HepG2 (cell line): Measurements from ENCODE around the gene MXD3. TPM values are rescaled to one million over a fixed set of nuclear protein-coding genes. Genes with fewer than 3 reads are reported as not detected.

ENCODE experiments used
- E2F2 ChIP-seq: sonication (generic); formaldehyde crosslinking; IDR thresholded peaks from 2 replicates; pipeline ENCODE4 v1.4.0; 2020; ENCODE audit warnings: missing genetic modification reagents, borderline replicate concordance
- LCORL ChIP-seq, 2 experiments: fragments of 450-650 bp in 1 of 2; sonication (generic) in 1 of 2; formaldehyde crosslinking in 1 of 2; IDR thresholded peaks; 2 replicates each; pipeline versions ENCODE4 v1.5.0 to v1.6.1; 2017 to 2020; ENCODE audit warnings: antibody characterized with exemption in 1 of 2, missing genetic modification reagents in 1 of 2
- MEF2D ChIP-seq: sonication (generic); formaldehyde crosslinking; IDR thresholded peaks from 2 replicates; pipeline ENCODE4 v1.5.1; 2020; ENCODE audit warnings: mild to moderate bottlenecking, missing genetic modification reagents
- TGIF2 ChIP-seq: IDR thresholded peaks from 2 replicates; pipeline ENCODE4 v1.6.1; 2016; ENCODE audit warnings: control low read depth, missing compliant biosample characterization
- ZBTB40 ChIP-seq, 2 experiments: fragments of 450-650 bp in 1 of 2; sonication (generic) in 1 of 2; formaldehyde crosslinking in 1 of 2; IDR thresholded peaks; 2 replicates each; pipeline versions ENCODE4 v1.6.1 to v1.8.0; 2016 to 2022; ENCODE audit warnings: antibody characterized with exemption in 1 of 2, mild to moderate bottlenecking in 1 of 2, missing genetic modification reagents in 1 of 2
- ZNF687 ChIP-seq: sonication (generic); formaldehyde crosslinking; IDR thresholded peaks from 2 replicates; pipeline ENCODE4 v1.5.1; 2020; ENCODE audit warnings: mild to moderate bottlenecking, missing genetic modification reagents, moderate library complexity
- ZNF746 ChIP-seq: sonication (generic); formaldehyde crosslinking; IDR thresholded peaks from 2 replicates; pipeline ENCODE4 v1.8.0; 2022; ENCODE audit warnings: mild to moderate bottlenecking, missing genetic modification reagents
- ZSCAN21 ChIP-seq: sonication (generic); formaldehyde crosslinking; IDR thresholded peaks from 2 replicates; pipeline ENCODE4 v1.8.0; 2022; ENCODE audit warnings: mild to moderate bottlenecking, missing genetic modification reagents, moderate library complexity, borderline replicate concordance
- polyA plus RNA-seq, 8 experiments: library from polyadenylated mRNA; depleted of rRNA in 3 of 8; stranded (reverse) in 7 of 8; unstranded in 1 of 8; fragments of >200 nt; fragmentation: Illumina TruSeq in 4 of 8; extraction: Trizol in 4 of 8; gene quantifications; 2 replicates each; pipeline versions ENCODE4 v1.2.1 to v1.2.3, GENCODE V29; 2011 to 2016; ENCODE audit warnings: low read depth in 4 of 8, missing spikeins in 1 of 8, mixed read lengths in 1 of 8; ENCODE audit not compliant: insufficient read depth in 1 of 8
- total RNA-seq, 5 experiments: library from RNA; depleted of rRNA; stranded (reverse); fragments of >200 nt; fragmentation: Illumina TruSeq; extraction: Trizol; gene quantifications; 2 replicates each; pipeline ENCODE4 v1.2.3, GENCODE V29; 2016; ENCODE audit warnings: low read depth in 1 of 5

The MXD3 gene
- total and polyA plus RNA-seq, 2 of the 13 experiments (the other 11 are each of a cell fraction or from before 2014, with no cell fraction given) = 10.5 to 12.8 TPM

- TF ChIP-seq ZBTB40 (IDR thresholded peaks at IDR 0.05) (peak; percentile 92), ZBTB40 (CRISPR knock-in tag; IDR thresholded peaks at IDR 0.05) (peak; percentile 65; the same call in 1 of the 2 replicates), ZNF687 (CRISPR knock-in tag) (peak; percentile 86), E2F2 (peak; percentile 22; the same call in 1 of the 2 replicates), ZSCAN21 (CRISPR knock-in tag) (no peak), TGIF2 (CRISPR knock-in tag) (peak; percentile 36; the same call in 1 of the 2 replicates), ZNF746 (no peak; the same call in 1 of the 2 replicates), LCORL (IDR thresholded peaks at IDR 0.05) (no peak), LCORL (CRISPR knock-in tag; IDR thresholded peaks at IDR 0.05) (peak; percentile 53; the same call in 1 of the 2 replicates), MEF2D (CRISPR knock-in tag) (no peak)
These were observed 40.0 kb upstream of the MXD3 start, which contains the start of gene LMAN2 (continued) for GRCh38 chr5:177351392-177352329.
